Erythroblast (primary cell): Measurements from ENCODE around the gene SORT1.

ENCODE experiments used
- GATA1 ChIP-seq: IDR thresholded peaks from 2 replicates; pipeline ENCODE4 v1.6.1; 2011; ENCODE audit warnings: low read depth, mild to moderate bottlenecking, control low read depth, low read length, moderate library complexity
- POLR2A ChIP-seq: IDR thresholded peaks from 2 replicates; pipeline ENCODE4 v1.6.1; 2011; ENCODE audit warnings: mild to moderate bottlenecking, low read length

- TF ChIP-seq POLR2A = no peak
- no peak for TF ChIP-seq GATA1
Observed at GRCh38 chr1:109272831-109273547, 124.7 kb downstream of the SORT1 start.
